Activated T-helper 1 cell treated with Interleukin-2 at 50 U/mL for 16 hours (primary cell): ENCODE data around the gene RGMA.
"Not testable (repeated sequence)": the region's sequence is repeated elsewhere in the genome, so short reads cannot be mapped to it uniquely, and the experiment has no call there.

ENCODE experiments used
- DNase-seq: peaks from one replicate; pipeline ENCODE4 v3.0.0-alpha.2; 2020; ENCODE audit warnings: low read depth

RGMA gene

GRCh38 chr15:93048426-93048721 lies 40.6 kb downstream of the RGMA start:
- DNase-seq, result no peak

- peak; percentile 35 for DNase-seq
Observed at GRCh38 chr15:93047621-93048425, 41.2 kb downstream of the RGMA start.

DNA sequence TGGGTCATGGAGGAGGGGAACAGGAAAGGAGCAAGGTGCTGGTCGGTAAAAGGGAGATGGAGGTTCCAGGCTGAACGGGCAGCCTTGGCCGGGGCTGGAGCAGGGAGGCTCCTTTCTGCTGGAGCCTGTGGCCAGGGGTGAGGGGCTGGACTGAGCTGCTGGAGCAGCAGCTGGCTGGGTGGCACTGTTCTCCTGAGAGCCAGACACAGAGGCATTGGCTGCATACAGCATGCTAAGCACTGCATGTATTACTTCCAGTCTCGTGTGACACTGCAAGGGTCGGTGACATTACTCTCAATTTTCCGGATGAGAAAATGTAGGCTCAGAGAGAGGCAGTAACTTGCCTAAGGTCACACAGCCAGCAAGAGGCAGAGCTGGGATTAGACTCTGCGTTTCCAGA lies 42.3 kb downstream of the RGMA start:
- DNase-seq, result no peak

GRCh38 chr15:93046120-93046519 lies 42.9 kb downstream of the RGMA start:
- no peak for DNase-seq

- DNase-seq, result no peak
Observed at GRCh38 chr15:93045191-93045785, 43.7 kb downstream of the RGMA start.

GRCh38 chr15:93044301-93045190 lies 44.5 kb downstream of the RGMA start:
- no peak for DNase-seq

GRCh38 chr15:93043621-93044300 lies 45.2 kb downstream of the RGMA start:
- DNase-seq, result no peak

GRCh38 chr15:93042691-93043378 lies 46.2 kb downstream of the RGMA start:
- no peak for DNase-seq

- no peak for DNase-seq
Observed at GRCh38 chr15:93042211-93042610, 46.8 kb downstream of the RGMA start.

DNA sequence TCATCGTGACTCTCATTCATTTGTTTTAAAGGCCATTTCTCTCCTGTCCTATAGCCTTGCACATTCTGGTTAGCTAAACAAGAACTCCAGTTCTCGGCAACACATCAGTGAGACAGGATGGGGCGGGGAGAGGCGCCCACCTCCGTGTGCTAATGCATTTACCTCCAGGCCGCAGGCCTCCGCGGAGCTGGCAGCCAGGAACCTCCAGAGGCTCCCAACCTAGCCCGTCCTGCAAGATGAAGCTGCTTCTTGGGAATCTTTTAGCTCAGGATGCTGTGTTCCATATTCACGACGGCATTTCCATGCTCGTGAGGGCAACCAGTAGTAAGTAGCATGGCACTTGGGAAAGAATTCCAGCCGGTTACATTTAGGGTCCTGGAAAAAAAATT lies 47.9 kb downstream of the RGMA start:
- DNase-seq, result no peak

DNA sequence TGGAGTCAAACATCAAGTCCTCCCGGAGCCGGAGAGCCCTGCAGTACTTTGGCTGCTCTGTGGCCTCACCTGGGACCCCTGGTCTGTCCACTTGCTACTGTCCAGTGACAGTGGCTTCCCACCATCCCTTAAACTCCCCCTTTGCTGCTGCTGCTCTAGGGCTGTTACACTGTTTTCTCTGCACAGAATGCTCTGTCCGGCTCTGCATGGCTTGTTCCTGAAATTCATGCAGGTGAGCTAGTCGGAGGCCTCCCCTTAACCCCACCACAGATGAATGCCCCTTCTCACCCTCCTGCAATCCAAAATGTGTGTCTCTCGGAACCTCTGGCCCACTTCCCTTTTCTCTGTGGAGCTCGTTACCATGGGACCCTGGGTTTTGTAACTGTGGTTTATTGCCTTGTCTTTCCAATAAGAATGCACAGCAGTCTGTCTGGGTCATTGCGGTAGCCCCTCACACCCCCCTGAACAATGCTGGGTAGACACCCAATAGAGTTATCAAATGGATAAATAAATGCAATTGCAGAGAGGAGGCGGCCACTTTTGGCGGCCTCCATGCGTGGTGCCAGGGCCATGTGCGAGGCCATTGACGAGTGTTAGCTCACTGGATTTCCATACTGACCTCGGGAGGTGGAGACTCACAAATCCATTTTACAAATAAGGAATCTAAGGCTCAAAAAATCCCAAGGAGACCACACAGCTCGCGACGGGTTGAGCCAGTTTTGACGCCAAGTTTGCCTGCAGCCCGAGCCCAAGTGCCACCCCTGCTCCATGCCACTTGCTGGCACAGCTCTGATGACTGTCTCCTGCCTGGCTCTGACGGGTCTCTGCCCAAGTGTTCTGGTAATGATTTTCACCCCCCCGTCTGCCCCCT lies 48.5 kb downstream of the RGMA start:
- DNase-seq, result no peak

DNA sequence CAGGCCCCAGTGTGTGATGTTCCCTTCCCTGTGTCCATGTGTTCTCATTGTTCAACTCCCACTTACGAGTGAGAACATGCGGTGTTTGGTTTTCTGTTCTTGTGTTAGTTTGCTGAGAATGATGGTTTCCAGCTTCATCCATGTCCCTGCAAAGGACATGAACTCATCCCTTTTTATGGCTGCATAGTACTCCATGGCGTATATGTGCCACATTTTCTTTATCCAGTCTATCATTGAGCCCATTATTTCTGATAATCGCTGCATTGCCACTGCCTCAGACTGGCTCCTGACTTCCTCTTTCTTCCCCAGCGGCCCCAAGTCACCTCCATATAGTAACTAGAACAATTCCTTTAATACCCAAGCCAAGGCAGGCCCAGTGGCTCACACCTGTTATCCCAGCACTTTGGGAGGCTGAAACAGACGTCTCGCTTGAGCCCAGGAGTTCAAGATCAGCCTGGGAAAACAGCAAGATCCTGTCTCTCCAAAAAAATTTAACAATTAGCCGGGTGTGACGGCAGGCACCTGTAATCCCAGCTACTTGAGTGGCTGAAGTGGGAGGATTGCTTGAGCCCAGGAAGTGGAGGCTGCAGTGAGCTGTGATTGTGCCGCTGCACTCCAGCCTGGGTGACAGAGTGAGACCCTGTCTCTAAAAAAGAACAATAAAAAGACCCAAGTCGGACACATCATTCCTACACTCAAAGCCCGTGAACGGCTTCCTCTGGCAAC lies 49.3 kb downstream of the RGMA start:
- DNase-seq, result not testable (repeated sequence)

GRCh38 chr15:93037820-93038705 lies 50.9 kb downstream of the RGMA start:
- no peak for DNase-seq

DNA sequence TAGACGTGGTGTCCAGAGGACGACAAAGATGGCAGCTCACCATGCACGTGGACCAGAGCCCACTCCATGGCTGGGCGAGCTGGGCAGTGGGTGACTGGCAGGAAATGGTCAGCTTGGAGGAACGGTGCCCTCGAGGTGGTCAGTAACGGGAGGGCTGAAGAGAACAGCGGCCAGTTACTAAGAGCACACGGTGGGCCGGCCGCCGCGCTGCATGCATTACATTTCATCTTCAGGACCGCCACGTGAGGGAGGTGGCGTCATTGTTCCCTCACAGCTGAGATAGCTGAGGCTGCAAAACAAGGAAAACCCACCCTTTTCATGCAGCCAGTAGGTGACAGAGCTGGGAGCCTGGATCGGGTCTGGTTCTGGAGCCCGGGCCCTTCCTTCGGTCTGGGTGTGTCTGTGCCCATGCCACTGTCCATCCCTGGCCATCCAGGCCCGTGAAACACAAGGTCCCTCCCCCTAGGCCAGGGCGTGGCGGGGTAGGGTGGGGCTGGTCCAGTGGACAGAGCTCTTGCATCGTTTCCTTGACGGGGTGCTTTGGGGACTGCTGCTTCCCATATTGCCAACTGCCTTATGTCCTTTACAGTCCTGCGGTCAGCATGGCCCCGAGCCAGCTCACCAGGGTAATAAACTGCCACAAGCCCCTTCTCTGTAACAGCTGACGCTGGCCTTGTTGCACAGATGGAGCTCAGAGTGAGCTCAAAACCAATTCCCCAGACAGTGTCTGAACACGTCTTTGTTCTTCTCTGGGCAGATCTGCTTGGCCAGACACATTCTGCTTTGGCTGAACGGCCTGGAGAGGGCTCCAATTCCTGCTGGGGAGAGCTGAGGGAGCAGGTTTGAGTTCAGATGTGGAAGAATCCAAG lies 51.8 kb downstream of the RGMA start:
- DNase-seq, result no peak

GRCh38 chr15:93035953-93036810 lies 52.8 kb downstream of the RGMA start:
- DNase-seq, result no peak

GRCh38 chr15:93035092-93035915 lies 53.7 kb downstream of the RGMA start:
- DNase-seq, result no peak
